ENCODE measurements around the gene GPR107.

Gene GPR107

DNA sequence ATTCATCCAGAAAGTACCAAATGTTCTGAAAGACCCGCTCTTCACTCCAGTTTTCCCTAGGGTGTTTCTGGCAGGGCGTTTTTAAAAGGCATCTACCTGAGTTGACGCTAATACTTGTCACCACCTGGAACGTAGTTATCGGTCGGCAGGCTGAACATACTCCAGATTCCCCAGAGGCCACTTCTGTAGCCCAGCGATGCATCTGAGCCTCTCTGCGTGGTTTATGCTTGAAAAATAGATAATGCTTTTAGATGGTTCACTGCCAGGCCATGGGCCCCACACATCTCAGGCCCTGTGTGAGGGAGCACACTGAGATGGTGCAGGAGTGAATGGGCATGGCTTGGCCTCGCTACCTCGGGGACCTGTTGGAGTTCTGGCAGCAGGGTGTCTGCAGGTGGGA, 85.5 kb downstream of the GPR107 start:
- DNase-seq = no peak

DNA sequence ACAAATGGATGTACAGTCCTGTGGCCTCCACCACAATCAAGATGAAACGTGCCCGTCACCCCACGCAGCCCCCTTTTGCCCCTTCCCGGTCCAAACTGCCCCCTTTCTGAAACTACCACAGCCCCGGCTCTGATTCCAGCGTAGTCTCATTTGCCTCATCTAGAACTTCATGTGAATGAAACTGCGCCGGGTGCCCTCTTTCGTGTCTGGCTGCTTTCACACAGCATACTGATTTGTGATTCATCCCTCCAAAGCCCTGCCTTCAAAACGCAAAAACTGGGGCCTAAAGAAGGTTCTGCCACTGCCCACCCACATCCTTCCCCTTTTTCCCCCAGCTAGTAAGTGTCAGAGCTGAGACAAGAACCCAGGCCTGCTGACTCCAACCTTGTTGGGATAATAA, 87.0 kb downstream of the GPR107 start:
- no peak for DNase-seq

DNA sequence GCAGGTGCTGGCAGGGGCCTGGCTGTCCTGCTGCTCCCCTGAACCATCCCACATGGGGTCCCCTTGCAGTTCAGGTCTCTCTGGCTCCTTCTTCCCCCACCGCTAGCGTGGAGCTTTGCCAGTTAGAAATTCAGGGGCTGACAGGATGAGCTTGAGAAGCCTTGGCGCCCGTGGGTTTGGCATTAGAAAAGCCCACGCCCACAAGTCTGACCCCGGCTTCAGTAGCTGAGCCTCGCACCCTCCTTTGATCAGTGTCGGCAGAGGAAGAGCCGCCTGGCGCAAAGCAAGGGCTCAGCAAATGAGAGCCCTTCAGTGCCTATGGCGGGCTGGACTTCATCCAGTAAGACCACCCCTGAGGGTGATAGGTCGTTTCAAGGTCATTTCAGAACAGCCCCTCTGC, 88.3 kb downstream of the GPR107 start:
- DNase-seq = no peak

DNA sequence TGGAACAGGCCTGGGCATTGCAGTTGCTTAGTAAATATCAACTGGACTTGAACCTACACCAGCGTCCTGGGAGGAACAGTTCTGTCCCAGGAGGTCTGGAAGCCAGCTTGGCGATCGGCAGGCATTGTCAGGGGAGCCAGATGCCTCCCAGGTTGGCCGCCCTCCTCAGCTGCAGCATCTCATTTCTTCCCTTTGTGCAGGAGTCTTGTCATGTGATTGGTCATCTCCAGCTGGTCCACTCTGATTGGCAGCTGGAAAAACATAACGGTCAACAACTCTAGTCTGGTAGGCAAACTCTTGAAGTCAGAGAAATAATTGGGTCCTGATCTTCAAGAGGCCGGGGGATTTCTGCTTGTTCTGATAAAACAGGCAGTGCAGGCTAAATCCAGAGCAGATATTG, 88.9 kb downstream of the GPR107 start:
- no peak for DNase-seq

DNA sequence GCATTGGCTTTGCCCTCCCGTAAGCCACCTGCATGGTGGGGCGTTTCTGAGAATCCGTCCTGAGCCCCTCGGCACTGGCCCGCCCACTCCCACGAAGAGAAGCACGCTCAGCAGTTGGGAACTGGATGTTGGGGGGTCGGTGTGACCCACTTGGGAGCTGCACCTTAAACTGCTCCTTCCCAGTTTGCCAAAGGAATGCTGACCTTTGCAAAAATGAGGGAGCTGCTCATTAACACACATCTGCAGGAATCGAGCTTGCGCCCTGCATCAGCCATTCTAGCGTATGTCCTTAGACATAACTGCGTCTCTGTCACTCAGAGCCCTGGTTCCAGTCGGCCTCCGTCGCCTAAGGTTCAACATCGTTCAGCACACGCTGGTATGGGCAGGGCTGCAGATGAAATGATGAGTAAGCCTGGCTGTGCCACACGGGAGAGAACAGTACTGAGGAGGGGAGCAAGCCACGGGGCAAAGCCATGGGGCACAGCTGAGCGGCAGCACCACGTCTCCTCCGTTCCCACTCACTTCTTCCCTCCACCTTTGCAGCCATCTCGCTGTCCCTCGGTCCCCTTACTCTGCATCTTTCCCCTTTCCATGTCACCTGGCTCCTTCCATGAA, 89.7 kb downstream of the GPR107 start:
- no peak for DNase-seq

DNA sequence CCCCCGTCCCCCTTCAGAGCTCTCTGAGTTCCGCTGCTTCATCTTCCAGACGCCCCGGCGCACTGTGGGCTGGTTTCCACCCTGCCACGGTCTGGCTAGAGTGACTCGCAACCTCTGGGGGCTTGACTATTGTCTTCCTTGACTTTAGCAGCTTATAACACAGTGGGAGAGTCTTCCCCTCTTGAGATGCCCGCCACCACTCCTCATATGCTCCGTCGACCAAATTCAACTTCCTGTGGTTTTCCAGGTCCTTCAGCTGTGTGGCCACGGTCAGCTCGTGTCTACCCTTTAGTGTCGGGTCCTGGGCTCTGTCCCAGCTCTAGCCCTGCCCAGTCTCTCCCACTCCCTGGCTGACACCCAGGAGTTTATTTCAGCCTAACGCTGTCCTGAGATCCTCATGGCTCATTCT, 90.3 kb downstream of the GPR107 start:
- peak; percentile 6 for DNase-seq

DNA sequence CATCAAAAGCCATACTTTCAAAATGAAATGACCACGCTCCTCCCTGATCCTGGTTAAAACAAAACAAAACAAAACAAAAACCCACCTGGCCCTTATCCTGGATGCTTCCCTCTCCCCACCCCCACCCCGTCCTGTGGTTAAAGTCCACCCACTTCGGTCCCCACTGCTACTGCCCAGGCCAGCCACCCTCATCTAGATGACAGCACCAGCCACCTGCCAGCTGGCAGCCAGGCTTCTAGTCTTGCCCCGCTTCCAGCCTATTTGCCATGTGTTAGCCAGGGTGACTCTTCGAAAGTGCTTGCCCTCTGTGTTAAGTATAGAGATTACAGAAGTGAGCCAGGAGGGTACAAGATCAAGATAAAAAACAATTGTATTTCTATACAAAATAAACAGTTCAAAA, 91.0 kb downstream of the GPR107 start:
- no peak for DNase-seq

DNA sequence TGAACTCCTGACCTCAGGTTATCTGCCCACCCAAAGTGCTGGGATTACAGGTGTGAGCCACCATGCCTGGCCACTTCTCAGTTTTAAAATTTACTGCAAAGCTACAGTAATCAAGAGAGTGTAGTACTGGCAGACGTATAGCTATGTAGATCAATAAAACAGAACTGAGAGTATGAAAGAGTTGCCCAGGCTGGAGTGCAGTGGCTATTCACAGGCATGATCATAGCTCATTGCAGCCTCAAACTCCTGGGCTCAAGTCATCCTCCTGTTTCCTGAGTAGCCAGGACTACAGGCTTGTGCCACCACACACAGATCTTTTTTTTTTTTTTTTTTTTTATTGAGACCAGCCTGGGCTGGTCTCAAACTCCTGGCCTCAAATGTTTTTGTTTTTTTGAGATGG, 92.0 kb downstream of the GPR107 start:
- no peak for DNase-seq

DNA sequence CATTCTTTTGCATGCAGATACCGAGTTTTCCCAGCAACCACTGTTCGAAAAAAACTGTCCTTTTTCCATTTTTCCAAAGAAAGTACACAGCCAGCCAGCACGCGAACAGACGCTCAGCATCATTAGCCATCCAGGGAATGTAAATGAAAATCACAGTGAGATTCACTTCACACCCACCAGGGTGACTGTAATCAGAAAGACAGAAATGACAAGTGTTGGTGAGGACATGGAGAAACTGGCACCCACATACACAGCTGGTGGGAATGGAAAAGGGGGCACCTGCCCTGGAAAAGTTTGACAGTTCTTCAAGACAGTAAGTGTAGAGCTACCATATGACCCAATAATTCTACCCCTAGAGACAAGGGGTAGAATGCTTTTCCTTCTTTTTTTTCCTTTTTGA, 93.5 kb downstream of the GPR107 start:
- DNase-seq = no peak

DNA sequence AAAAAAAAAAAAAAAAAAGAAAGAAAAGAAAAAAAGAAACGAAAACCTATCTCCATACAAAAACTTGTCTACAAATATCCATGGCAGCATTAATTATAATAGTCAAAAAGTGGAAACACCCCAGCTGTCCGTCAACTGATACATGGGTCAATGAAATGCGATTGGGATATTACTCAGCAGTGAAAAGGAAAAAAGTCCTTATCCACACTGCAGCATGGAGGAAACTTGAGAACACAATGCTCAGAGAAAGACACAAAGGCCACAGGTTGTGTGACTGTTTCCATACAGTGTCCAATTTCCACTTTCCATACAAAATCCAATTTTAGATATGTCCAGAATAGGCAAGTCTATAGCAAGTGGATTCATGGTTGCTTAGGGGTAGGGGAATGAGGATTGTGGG, 94.2 kb downstream of the GPR107 start:
- DNase-seq = no peak

DNA sequence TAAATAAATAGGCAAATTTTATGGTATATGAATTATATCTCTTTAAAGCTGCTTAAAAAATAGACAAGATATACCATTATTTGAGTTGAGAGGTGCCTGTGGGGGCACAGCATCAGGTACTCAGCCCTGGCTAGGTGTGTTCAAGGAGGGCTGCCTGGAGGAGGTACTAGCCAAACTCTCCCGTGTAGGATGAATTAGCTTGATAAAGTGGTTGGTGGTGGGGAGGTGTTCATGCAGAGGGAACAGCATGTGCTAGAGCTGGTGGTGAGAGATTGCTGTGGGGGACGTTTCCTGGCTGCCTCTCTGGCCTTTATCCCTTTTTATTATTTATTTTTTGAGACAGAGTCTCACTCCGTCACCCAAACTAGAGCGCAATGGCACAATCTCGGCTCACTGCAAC, 95.3 kb downstream of the GPR107 start:
- no peak for DNase-seq

DNA sequence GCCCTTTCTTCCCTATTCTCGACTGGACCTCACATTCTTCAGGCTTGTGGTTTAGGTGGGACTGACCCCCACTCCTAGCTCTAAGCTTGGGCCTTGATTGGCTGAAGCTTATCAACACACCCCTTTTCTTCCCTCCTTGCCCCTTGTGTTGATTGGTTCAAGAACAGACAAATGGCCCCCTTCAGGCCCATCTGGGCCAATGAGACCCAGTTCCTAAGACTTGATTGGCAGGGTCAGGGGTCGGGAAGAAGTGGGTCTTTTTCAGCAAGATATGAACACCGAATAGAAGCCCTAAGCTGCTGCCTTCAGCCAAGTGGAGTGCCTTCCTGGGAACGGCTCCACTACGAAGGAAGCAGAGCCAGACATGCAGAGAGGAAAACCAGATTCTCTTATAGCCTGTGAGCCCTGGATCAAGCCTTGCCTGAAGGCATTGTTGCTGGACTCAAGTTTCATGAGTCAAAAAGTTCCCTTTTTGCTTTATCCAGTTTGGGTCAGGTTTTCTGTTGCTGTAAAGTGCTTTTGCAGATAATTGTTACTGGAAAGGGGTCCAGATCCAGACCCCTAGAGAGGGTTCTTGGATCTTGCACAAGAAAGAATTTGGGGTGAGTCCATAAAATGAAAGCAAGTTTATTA, 96.1 kb downstream of the GPR107 start:
- no peak for DNase-seq

DNA sequence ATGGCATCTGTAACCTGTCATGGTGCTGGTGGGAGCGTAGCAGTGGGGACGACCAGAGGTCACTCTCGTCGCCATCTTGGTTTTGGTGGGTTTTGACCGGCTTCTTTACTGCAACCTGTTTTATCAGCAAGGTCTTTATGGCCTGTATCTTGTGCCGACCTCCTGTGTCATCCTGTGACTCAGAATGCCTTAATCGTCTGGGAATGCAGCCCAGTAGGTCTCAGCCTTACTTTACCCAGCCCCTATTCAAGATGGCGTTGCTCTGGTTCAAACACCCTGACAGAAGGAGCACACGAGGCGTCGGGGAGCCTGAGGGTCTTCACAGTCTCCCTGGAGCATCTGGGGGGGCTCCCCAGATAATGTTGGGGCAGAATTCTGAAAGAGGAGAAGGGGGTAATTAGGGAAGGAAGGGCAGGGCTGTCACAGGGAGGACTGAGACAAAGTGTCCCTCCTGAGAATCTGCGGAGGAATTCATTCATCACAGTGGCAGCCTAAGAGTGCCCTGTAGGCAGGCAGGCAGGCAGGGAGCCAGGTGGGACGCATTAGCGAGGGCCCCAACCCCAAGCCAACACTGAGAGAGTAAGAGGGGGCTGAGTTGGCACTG, 97.2 kb downstream of the GPR107 start:
- no peak for DNase-seq

DNA sequence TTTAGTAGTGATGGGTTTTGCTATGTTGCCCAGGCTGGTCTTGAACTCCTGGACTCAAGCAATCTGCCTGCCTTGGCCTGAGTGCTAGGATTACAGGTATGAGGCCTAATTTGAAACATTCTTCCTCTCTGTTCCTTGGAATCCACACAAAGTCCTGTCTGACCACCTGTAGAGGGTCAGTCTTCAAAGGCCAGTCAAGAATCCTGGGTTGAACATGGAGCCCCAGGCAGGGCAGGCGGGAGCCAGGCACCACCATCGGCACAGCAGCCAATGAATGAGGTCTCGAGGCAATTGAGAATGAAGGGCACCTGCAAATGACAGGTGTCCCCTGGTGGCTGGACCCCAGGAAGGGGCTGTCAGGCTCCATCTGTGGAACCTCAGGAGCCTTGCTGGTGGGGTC, 101.1 kb downstream of the GPR107 start:
- DNase-seq = no peak

DNA sequence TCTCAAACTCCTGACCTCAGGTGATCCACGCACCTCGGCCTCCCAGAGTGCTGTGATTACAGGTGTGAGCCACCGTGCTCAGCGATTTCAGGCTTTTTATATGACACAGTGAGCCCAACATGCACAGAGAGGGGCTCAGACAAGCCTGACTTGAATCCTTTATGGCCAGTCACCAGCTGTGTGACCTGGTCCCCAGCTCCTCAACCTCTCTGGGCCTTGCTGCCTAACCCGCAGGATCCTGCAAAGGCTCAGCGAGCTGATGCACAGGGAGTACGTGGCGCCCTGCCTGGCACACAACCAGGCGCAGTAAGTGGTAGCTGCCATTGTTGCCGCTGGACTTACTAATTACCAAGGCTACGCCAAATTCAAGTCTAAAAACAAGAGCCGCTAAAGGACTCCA, 101.9 kb downstream of the GPR107 start:
- no peak for DNase-seq

DNA sequence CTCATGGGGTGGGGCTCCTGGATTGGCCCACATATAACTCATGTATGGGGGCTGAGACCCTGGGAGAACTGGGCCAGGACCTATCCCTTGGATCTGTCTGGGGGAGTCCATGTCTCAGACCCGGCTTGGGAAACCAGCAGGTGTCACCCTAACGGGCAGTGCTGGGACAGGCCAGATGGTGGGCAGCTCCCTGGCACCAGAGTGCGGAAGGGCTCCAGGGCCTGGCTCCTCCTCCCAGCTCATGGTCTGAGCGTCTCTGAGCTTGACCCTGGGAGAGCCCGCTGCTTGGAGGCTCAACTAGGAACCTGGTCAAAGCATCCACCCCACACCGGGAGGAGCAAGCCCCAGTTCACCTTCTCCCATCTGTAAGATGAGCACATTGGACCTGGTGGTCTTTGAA, 103.0 kb downstream of the GPR107 start:
- no peak for DNase-seq

DNA sequence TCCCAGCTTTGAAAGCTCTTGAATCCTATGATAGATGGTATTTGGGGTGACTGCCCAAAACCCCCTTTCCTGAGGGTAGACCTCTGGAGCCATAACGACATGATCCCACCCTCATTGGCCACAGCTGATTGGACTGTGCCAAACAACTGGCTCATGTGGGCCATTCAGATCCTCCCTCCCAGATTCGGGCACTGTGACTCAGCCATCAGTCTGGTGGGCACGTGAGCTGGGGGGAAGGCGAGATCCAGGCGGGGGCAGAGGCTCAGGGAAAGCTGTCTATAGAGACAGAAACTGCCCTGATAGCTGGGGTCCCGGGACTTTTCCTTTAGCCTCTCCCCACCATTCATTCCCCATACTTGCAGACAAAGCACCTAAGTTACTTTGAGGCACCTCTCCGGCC, 103.4 kb downstream of the GPR107 start:
- DNase-seq = no peak

DNA sequence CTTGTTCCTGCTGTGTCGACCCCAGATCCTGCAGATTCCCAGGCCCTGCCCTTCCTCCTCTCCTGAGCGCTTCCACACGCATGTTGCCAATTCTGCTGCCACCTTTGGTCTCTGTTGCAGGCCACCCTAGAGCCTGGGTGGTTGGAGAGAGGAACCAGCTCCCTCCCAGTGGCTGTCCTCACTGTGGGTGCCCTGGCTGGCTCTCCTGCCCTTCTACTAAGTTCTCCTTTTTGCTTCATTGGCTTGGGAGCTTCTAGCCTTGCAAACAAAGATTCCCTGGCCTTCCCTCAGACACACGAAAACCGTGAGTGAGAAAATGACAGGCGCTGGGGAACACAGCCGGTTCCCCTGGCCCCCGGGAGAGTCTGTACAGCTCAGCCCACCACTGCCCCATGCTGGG, 104.3 kb downstream of the GPR107 start:
- no peak for DNase-seq

DNA sequence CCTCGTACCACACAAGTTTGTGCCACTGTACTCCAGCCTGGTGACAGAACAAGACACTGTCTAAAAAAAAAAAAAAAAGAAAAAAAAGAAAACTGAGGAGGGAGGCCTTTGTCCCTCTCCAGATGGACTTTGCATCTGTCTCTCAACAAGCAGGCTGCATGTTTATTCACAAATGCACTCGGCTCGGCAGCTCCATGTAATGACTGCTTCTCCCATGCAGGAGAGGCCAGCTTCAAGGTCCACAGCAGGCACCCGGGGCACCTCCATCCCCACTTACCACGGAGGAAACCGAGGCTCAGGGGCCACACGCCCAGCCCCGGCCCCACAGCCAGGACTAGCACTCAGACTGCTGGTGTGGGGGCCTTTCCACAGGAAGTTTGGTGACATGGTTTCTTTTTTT, 105.4 kb downstream of the GPR107 start:
- no peak for DNase-seq

DNA sequence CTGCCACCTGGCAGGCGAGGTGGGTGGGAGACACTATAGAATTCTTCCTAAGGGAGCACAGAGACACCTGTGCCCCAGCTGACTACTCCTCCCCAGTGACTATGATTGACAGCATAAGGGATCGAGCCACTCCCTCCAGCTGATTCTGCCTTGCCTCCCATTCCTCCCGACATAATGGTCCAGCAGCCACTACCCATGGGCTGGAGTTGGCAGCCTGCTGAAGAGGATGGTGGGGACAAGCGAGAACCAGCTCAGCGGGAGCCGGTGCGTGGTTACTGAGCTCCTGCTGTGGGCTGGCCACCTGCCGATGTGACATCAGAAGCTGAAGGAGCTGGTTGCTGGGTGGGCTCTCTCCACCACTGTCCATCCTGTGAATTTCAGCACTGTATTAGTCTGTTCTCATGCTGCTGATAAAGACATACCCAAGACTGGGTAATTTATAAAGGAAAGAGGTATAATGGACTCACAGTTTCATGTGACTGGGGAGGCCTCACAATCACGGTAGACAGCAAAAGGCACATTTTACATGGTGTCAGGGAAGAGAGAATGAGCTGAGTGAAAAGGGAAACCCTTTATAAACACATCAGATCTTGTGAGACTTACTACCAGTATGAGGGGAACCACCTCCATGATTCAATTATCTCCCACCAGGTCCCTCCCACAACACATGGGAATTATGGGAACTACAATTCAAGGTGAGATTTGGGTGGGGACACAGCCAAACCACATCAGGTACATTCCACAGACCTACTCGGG, 106.4 kb downstream of the GPR107 start:
- no peak for DNase-seq

DNA sequence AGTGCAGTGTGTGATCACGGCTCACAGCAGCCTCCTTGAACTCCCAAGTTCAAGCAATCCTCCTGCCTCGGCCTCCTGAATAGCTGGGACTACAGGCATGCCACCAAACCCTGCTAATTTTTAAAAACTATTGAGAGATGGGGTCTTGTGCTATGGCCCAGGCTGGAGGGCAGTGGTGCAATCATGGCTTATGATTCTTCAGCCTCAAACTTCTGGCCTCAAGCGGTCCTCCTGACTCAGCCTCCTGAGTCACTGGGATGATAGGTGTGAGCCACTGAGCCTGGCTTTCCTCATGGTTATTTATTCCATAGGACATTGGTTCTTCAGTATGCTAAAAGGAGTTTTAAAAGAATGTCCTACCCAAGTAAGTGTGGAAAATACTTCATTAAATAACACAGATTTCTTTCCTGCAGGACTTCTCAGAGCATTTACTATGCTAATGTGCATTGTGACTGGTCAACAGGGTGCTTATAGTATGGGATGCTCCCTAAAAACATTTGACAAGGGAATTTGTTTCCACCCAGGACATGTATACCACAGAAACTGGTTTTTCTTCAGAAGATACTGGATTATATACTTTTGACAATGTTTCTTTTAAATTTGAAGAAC, 107.3 kb downstream of the GPR107 start:
- DNase-seq = no peak

DNA sequence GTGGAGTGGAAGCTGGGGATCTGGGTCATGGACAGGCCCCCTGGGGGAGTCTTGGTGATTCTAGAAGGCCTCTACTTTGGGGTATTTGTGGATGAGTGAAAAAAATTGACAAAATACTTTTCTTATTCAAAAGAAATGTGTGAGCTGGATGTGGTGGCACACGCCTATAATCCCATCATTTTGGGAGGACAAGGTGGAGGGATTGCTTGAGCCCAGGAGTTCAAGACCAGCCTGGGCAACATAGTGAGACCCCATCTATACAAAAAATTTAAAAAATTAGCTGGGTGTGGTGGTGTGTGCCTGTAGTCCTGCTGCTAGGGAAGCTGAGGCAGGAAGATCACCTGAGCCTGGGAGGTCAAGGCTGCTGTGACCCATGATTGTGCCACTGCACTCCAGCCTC, 111.9 kb downstream of the GPR107 start:
- no peak for DNase-seq

DNA sequence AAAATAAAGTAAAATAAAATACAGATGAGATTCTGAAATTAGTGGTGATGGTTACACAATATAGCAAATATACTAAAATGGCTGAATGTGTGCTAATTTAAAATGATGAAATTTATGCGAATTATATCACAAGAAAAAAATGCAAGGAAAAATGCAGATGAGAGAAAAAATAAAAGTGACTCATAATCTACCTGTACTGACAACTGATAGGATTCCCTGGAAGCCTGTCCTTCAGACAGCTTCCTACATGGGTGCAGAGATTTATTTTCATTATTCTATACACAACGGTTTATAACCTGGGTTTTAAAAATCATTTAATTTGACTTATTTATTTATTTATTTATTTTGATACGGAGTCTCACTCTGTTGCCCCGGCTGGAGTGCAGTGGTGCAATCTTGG, 112.7 kb downstream of the GPR107 start:
- DNase-seq = no peak

DNA sequence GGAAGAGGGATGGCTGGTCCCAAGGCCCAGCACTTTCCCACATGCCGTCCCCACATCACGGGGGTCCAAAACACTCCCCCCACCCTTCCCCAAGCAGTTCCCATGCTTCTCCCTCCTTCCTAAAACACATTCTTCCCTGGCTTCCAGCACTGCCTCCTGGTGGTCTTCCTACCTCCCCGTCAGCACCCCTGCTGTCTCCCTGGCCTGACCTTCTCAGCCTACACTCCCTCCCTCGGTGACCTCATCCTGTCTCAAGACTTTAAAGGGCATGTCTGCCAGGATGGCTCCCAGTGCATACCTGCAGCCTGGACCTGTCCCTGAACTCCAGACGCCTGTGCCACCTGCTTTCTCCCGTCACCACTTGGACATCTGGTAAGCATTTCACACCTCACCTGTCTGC, 114.2 kb downstream of the GPR107 start:
- DNase-seq = no peak
